ENCODE data around the gene FNDC3B. TPM values are rescaled to one million over a fixed set of nuclear protein-coding genes. Genes with fewer than 3 reads are reported as not detected.

The FNDC3B gene
- polyA plus RNA-seq, 1 donor: 25.9 TPM

GRCh38 chr3:172224560-172225214 lies 185.3 kb downstream of the FNDC3B start:
- no peaks in the 10 kb centered on the region for H3K27me3 ChIP-seq (ENCODE audit: control insufficient read depth, insufficient read depth, low read length)
- H3K4me3 ChIP-seq (ENCODE audit: low read length): no peak overlapping the region
- peaks cover 8% of the 10 kb centered on the region for H3K36me3 ChIP-seq (ENCODE audit: control insufficient read depth, insufficient read depth, low read length)
- H3K4me1 ChIP-seq (ENCODE audit: control insufficient read depth, insufficient read depth, low read length): peaks cover 6% of the 10 kb centered on the region
- DNase-seq: no peak
- H3K27ac ChIP-seq (ENCODE audit: low read length): no peak overlapping the region
- H3K9me3 ChIP-seq (ENCODE audit: control insufficient read depth, low read depth, low read length): no peaks in the 10 kb centered on the region
- 56% methylated on average over 2 of the region's 7 CpGs for WGBS (ENCODE audit: insufficient coverage, low lambda C conversion rate)

- Histone ChIP-seq H3K27ac (ENCODE audit: low read length) (no peak overlapping the region), H3K4me1 (ENCODE audit: control insufficient read depth, insufficient read depth, low read length) (peaks cover 6% of the 10 kb centered on the region), H3K36me3 (ENCODE audit: control insufficient read depth, insufficient read depth, low read length) (peaks cover 8% of the 10 kb centered on the region), H3K27me3 (ENCODE audit: control insufficient read depth, insufficient read depth, low read length) (no peaks in the 10 kb centered on the region), H3K9me3 (ENCODE audit: control insufficient read depth, low read depth, low read length) (no peaks in the 10 kb centered on the region), H3K4me3 (ENCODE audit: low read length) (no peak overlapping the region)
- no peak for DNase-seq
- WGBS (ENCODE audit: insufficient coverage, low lambda C conversion rate): 0% methylated on average over 1 of the region's 5 CpGs
Measured at GRCh38 chr3:172225215-172225707, 185.9 kb downstream of the FNDC3B start.

- no peak for DNase-seq
- peaks cover 11% of the 10 kb centered on the region for H3K36me3 ChIP-seq (ENCODE audit: control insufficient read depth, insufficient read depth, low read length)
- H3K27me3 ChIP-seq (ENCODE audit: control insufficient read depth, insufficient read depth, low read length): no peaks in the 10 kb centered on the region
- peaks cover 6% of the 10 kb centered on the region for H3K4me1 ChIP-seq (ENCODE audit: control insufficient read depth, insufficient read depth, low read length)
- WGBS (ENCODE audit: insufficient coverage, low lambda C conversion rate): no CpG with 5 or more reads among the region's 5 CpGs
- no peak overlapping the region for H3K4me3 ChIP-seq (ENCODE audit: low read length)
- no peak overlapping the region for H3K27ac ChIP-seq (ENCODE audit: low read length)
- no peaks in the 10 kb centered on the region for H3K9me3 ChIP-seq (ENCODE audit: control insufficient read depth, low read depth, low read length)
Measured at GRCh38 chr3:172226831-172227230, 187.5 kb downstream of the FNDC3B start.

- H3K9me3 ChIP-seq (ENCODE audit: control insufficient read depth, low read depth, low read length): no peaks in the 10 kb centered on the region
- no peak overlapping the region for H3K27ac ChIP-seq (ENCODE audit: low read length)
- H3K4me1 ChIP-seq (ENCODE audit: control insufficient read depth, insufficient read depth, low read length): peaks cover 6% of the 10 kb centered on the region
- no peak for DNase-seq
- no peaks in the 10 kb centered on the region for H3K27me3 ChIP-seq (ENCODE audit: control insufficient read depth, insufficient read depth, low read length)
- peaks cover 11% of the 10 kb centered on the region for H3K36me3 ChIP-seq (ENCODE audit: control insufficient read depth, insufficient read depth, low read length)
- 100% methylated on average over 1 of the region's 3 CpGs for WGBS (ENCODE audit: insufficient coverage, low lambda C conversion rate)
- H3K4me3 ChIP-seq (ENCODE audit: low read length): no peak overlapping the region
Measured at GRCh38 chr3:172227340-172228035, 188.1 kb downstream of the FNDC3B start.

- 0% methylated on average over 1 of the region's 2 CpGs for WGBS (ENCODE audit: insufficient coverage, low lambda C conversion rate)
- no peaks in the 10 kb centered on the region for H3K9me3 ChIP-seq (ENCODE audit: control insufficient read depth, low read depth, low read length)
- H3K4me3 ChIP-seq (ENCODE audit: low read length): no peak overlapping the region
Measured at GRCh38 chr3:172228036-172228415, 188.6 kb downstream of the FNDC3B start.

GRCh38 chr3:172229462-172229861 lies 190.1 kb downstream of the FNDC3B start:
- H3K27ac ChIP-seq (ENCODE audit: low read length): no peak overlapping the region
- DNase-seq: no peak
- peaks cover 4% of the 10 kb centered on the region for H3K4me1 ChIP-seq (ENCODE audit: control insufficient read depth, insufficient read depth, low read length)
- peaks cover 11% of the 10 kb centered on the region for H3K36me3 ChIP-seq (ENCODE audit: control insufficient read depth, insufficient read depth, low read length)
- H3K9me3 ChIP-seq (ENCODE audit: control insufficient read depth, low read depth, low read length): no peaks in the 10 kb centered on the region
- no peak overlapping the region for H3K4me3 ChIP-seq (ENCODE audit: low read length)
- H3K27me3 ChIP-seq (ENCODE audit: control insufficient read depth, insufficient read depth, low read length): no peaks in the 10 kb centered on the region
- no CpG with 5 or more reads among the region's 1 CpG for WGBS (ENCODE audit: insufficient coverage, low lambda C conversion rate)

More at GRCh38 chr3:172228036-172228415, 188.6 kb downstream of the FNDC3B start:
- DNase-seq: no peak
- H3K27me3 ChIP-seq (ENCODE audit: control insufficient read depth, insufficient read depth, low read length): no peaks in the 10 kb centered on the region
- no peak overlapping the region for H3K27ac ChIP-seq (ENCODE audit: low read length)
- H3K4me1 ChIP-seq (ENCODE audit: control insufficient read depth, insufficient read depth, low read length): peaks cover 6% of the 10 kb centered on the region
- H3K36me3 ChIP-seq (ENCODE audit: control insufficient read depth, insufficient read depth, low read length): peaks cover 11% of the 10 kb centered on the region

- no CpG with 5 or more reads among the region's 8 CpGs for WGBS (ENCODE audit: insufficient coverage, low lambda C conversion rate)
- no peaks in the 10 kb centered on the region for H3K4me1 ChIP-seq (ENCODE audit: control insufficient read depth, insufficient read depth, low read length)
Measured at GRCh38 chr3:172231318-172231901, 192.0 kb downstream of the FNDC3B start.

GRCh38 chr3:172232579-172233212 lies 193.3 kb downstream of the FNDC3B start:
- Histone ChIP-seq H3K27me3 (ENCODE audit: control insufficient read depth, insufficient read depth, low read length) (no peaks in the 10 kb centered on the region), H3K4me1 (ENCODE audit: control insufficient read depth, insufficient read depth, low read length) (no peaks in the 10 kb centered on the region), H3K4me3 (ENCODE audit: low read length) (no peak overlapping the region), H3K36me3 (ENCODE audit: control insufficient read depth, insufficient read depth, low read length) (peaks cover 3% of the 10 kb centered on the region), H3K27ac (ENCODE audit: low read length) (no peak overlapping the region), H3K9me3 (ENCODE audit: control insufficient read depth, low read depth, low read length) (no peaks in the 10 kb centered on the region)
- 50% methylated on average over 2 of the region's 3 CpGs for WGBS (ENCODE audit: insufficient coverage, low lambda C conversion rate)
- DNase-seq: no peak

More at GRCh38 chr3:172231318-172231901, 192.0 kb downstream of the FNDC3B start:
- Histone ChIP-seq H3K27ac (ENCODE audit: low read length) (no peak overlapping the region), H3K4me3 (ENCODE audit: low read length) (no peak overlapping the region), H3K36me3 (ENCODE audit: control insufficient read depth, insufficient read depth, low read length) (peaks cover 11% of the 10 kb centered on the region), H3K9me3 (ENCODE audit: control insufficient read depth, low read depth, low read length) (no peaks in the 10 kb centered on the region), H3K27me3 (ENCODE audit: control insufficient read depth, insufficient read depth, low read length) (no peaks in the 10 kb centered on the region)
- no peak for DNase-seq

- no peak overlapping the region for H3K4me3 ChIP-seq (ENCODE audit: low read length)
- H3K9me3 ChIP-seq (ENCODE audit: control insufficient read depth, low read depth, low read length): no peaks in the 10 kb centered on the region
- H3K27me3 ChIP-seq (ENCODE audit: control insufficient read depth, insufficient read depth, low read length): no peaks in the 10 kb centered on the region
- no peak overlapping the region for H3K27ac ChIP-seq (ENCODE audit: low read length)
- peaks cover 3% of the 10 kb centered on the region for H3K36me3 ChIP-seq (ENCODE audit: control insufficient read depth, insufficient read depth, low read length)
- no peaks in the 10 kb centered on the region for H3K4me1 ChIP-seq (ENCODE audit: control insufficient read depth, insufficient read depth, low read length)
- 92% methylated on average over 2 of the region's 8 CpGs for WGBS (ENCODE audit: insufficient coverage, low lambda C conversion rate)
- no peak for DNase-seq
Measured at GRCh38 chr3:172233474-172234277, 194.3 kb downstream of the FNDC3B start.

- peaks cover 3% of the 10 kb centered on the region for H3K36me3 ChIP-seq (ENCODE audit: control insufficient read depth, insufficient read depth, low read length)
- H3K4me3 ChIP-seq (ENCODE audit: low read length): no peak overlapping the region
- H3K27ac ChIP-seq (ENCODE audit: low read length): no peak overlapping the region
- no peaks in the 10 kb centered on the region for H3K9me3 ChIP-seq (ENCODE audit: control insufficient read depth, low read depth, low read length)
- no peaks in the 10 kb centered on the region for H3K27me3 ChIP-seq (ENCODE audit: control insufficient read depth, insufficient read depth, low read length)
- H3K4me1 ChIP-seq (ENCODE audit: control insufficient read depth, insufficient read depth, low read length): no peaks in the 10 kb centered on the region
- DNase-seq: no peak
Measured at GRCh38 chr3:172235698-172236097, 196.3 kb downstream of the FNDC3B start.
